Measurements from ENCODE around the gene COMMD4. TPM values are rescaled to one million over a fixed set of nuclear protein-coding genes. Genes with fewer than 3 reads are reported as not detected.
"Not testable (repeated sequence)": the region's sequence is repeated elsewhere in the genome, so short reads cannot be mapped to it uniquely, and the experiment has no call there.

COMMD4 gene
- total RNA-seq, 2 experiments from 2014 or later, result 92.7 to 97.4 TPM

DNA sequence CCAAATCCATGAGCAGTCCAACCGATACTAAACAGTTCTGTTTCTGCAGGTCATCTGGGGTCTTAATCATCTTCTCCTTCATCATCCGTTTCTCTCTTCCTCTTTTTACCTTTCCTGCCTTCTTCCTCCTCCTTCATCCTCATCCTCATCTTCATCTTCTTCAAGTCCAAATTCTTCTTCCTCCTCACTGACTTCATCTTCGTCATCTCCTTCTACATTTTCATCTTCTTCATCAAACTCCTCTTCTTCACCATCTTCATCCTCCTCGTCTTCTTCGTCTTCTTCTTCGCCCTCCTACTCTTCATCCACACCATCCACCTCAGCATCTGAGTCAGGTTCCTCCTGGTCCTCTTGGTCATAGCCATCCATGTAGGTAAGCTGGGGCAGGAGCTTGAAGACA is 14.2 kb upstream of the COMMD4 start:
- Mint-ChIP-seq H3K4me3 (no peak overlapping the region), H3K9me3 (no peaks in the 10 kb centered on the region), H3K27me3 (no peaks in the 10 kb centered on the region), H3K4me1 (no peaks in the 10 kb centered on the region), H3K27ac (no peak overlapping the region), H3K36me3 (no peaks in the 10 kb centered on the region)
- no peak for DNase-seq

DNA sequence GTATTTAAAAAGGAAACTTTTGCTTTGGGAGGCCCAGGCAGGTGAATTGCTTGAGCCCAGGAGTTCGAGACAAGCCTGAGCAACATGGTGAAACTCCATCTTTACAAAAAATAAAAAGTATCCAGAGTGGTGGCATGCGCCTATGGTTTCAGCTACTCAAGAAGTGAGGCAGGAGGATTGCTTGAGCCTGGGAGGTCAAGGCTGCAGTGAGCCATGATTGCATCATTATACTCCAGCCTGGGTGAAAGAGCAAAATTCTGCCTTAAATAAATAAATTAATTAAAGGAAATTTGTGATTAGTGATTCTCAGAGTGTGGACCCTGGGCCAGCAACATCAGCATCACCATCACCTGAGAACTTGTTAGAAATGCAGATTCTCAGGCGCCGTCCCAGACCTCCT is 9.9 kb upstream of the COMMD4 start:
- no peaks in the 10 kb centered on the region for H3K4me1 Mint-ChIP-seq
- no peak overlapping the region for H3K4me3 Mint-ChIP-seq
- H3K36me3 Mint-ChIP-seq, result no peaks in the 10 kb centered on the region
- no peaks in the 10 kb centered on the region for H3K9me3 Mint-ChIP-seq
- no peaks in the 10 kb centered on the region for H3K27me3 Mint-ChIP-seq
- H3K27ac Mint-ChIP-seq, result no peak overlapping the region
- DNase-seq, result no peak

DNA sequence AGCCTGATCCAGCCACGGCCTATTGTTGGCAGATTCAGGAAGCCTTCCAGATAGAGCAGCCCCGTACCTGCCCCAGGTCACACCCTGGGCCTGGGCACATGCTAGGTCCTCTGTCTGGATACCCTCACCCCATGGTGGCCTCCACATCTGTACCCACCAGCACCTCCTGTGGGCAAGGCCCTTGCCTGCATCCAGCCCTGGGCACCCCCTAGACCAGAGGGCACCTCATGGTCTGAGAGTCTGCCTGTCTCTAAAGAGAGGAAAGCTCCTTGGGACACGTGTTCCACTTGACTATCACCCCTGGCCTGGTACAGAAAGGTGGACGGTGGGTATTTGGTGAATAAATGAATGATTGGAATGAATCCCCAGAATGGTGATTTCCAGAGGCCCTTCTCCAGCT is 8.9 kb upstream of the COMMD4 start:
- Mint-ChIP-seq H3K9me3 (no peaks in the 10 kb centered on the region), H3K4me3 (no peak overlapping the region), H3K27ac (no peak overlapping the region), H3K36me3 (no peaks in the 10 kb centered on the region), H3K4me1 (no peaks in the 10 kb centered on the region), H3K27me3 (no peaks in the 10 kb centered on the region)
- DNase-seq, result no peak

DNA sequence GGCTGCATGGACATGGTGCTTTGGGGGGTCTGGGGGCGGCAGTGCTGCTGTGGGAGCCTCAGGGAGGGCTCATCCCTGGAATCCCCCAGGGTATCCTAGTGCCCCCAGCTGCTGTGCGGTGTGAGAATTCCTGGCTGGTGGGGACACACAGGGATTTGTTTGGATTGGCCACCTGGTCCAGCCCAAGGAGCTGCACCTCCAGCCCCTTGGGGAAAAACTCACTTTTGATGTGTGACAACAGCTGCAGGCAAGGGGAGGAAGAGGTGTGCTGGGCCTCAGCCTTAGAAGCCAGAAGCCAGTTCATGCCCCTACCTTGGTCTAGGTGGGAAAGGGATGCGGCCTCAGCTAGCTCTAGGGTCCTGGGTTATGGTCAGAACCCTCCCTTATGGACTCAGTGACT is 8.4 kb upstream of the COMMD4 start:
- Mint-ChIP-seq H3K4me3 (no peak overlapping the region), H3K36me3 (no peaks in the 10 kb centered on the region), H3K4me1 (no peaks in the 10 kb centered on the region), H3K27ac (no peak overlapping the region), H3K9me3 (no peaks in the 10 kb centered on the region), H3K27me3 (no peaks in the 10 kb centered on the region)
- DNase-seq, result no peak

DNA sequence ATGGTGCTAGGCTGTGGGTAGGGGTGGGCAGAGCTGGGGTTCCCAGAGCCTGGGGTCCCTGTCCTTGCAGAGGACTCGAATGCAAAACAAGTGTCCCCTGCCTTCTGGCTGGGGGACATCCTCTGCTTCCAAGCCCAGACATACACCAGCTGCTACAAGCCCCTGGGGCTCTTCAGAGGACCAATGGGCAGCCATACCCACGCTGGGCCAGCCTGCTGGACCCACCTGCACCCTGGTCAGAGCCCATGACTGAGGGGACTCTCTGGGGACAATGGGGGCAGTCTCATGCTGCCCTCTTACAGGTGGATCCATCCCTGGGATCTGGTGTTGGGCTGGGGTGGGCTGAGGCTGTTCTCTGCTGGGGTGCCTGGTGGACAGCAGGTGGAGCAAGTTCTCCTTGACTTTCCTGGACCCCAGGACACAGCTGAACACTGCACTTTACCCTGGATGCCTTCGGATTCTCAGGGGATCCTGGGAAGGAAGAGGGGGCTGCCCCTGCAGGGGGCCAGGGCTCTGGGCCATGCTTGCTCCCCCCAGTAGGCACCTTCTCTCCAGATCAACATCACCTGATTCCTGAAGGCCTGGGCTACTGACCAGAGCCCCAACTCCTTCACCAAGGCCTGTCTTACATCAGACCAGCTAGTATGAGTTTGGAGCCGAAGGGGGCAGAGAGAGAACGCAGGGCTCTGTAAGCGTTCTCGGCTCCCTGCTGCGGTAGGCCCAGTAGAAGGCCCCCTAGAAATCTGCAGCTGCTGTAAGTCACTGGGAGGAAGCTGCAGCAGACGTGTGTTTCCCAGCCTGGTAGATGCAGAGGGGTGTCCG is 7.2 kb upstream of the COMMD4 start:
- Mint-ChIP-seq H3K36me3 (no peaks in the 10 kb centered on the region), H3K4me3 (no peak overlapping the region), H3K27ac (no peak overlapping the region), H3K27me3 (no peaks in the 10 kb centered on the region), H3K9me3 (no peaks in the 10 kb centered on the region), H3K4me1 (no peaks in the 10 kb centered on the region)
- no peak for DNase-seq

DNA sequence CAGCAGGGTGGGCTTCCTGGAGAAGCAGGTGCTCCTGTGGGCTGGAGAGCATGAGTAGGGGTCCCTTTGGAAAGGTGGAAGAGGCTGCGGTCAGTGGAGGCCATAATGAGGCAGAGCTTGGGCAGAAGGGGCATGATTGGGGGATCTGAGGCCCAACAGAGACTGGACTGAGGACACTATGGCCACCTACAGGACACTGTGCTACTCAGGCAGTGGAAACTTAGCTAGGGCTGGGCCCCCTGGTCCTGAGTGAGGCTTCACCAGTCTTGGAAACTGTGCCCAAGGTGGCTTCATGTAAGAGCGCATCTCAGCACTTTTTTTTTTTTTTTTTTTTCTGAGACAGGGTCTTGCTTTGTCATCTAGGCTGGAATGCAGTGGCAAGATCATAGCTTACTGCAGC is 6.3 kb upstream of the COMMD4 start:
- Mint-ChIP-seq H3K9me3 (no peaks in the 10 kb centered on the region), H3K4me3 (no peak overlapping the region), H3K27ac (no peak overlapping the region), H3K36me3 (no peaks in the 10 kb centered on the region), H3K4me1 (no peaks in the 10 kb centered on the region), H3K27me3 (no peaks in the 10 kb centered on the region)
- no peak for DNase-seq

DNA sequence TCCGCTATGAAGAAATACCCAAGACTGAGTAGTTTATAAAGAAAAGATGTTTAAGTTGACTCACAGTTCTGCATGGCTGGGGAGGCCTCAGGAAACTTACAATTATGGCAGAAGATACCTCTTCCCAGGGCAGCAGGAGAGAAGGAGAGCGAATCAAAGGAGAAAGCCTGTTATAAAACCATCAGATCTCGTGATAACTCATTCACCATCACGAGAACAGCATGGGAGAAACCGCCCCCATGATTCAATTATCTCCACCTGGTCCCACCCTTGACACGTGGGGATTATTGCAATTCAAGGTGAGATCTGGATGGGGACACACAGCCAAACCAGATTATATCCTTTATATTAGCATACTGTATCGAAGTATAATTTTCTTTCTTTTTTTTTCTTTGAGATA is 3.8 kb upstream of the COMMD4 start:
- not testable (repeated sequence) for H3K4me3 Mint-ChIP-seq, H3K27me3 Mint-ChIP-seq, H3K27ac Mint-ChIP-seq, H3K36me3 Mint-ChIP-seq, DNase-seq, H3K9me3 Mint-ChIP-seq
- H3K4me1 Mint-ChIP-seq, result peaks cover 14% of the 10 kb centered on the region

DNA sequence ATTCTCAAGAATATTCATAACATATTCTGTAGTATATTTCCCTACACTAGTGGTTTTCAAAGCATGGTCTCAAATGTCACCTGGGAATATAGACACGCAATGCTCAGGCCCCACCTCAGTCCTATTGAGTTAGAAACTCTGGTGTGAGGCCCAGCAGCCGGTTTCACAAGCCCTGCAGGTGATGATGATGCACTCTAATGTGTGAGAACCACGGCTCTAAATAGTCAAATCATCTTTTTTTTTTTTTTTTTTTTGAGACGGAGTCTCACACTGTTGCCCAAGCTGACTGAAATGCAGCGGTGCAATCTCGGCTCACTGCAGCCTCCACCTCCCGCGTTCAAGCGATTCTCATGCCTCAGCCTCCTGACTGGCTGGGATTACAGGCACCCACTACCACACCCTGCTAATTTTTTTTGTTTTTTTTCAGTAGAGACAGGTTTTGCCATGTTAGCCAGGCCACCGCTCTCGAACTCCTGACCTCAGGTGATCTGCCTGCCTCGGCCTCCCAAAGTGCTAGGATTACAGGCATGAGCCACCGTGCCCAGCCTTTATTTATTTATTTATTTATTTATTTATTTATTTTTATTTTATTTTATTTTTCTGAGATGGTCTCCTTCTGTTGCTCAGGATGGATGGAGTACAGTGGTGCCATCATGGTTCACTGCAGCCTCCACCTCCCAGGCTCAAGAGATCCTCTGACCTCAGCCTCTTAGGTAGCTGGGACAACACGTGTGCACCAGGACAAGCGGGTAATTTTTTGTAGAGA is 2.0 kb upstream of the COMMD4 start:
- not testable (repeated sequence) for H3K27ac Mint-ChIP-seq, H3K27me3 Mint-ChIP-seq, H3K4me3 Mint-ChIP-seq, H3K9me3 Mint-ChIP-seq, H3K36me3 Mint-ChIP-seq, DNase-seq
- peaks cover 14% of the 10 kb centered on the region for H3K4me1 Mint-ChIP-seq

DNA sequence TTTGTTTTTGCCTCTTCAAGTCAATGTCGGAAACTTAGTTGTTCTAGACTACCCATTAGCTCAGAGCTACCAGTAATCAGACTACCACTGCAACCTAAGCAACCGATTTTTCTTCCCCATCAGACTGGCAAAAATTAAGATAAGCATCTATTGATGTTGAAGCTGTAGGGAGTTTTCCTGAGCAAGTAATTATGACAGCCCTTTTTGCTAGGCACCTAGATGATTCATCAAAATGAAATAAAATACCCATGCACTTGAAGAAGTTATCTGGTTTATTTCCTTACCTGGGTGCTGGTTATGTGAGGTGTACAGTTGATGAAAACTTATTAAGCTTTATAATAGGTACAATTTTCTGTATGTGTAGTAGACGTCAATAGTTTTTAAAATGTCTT is 554 bp upstream of the COMMD4 start:
- Mint-ChIP-seq H3K27me3 (no peaks in the 10 kb centered on the region), H3K9me3 (no peaks in the 10 kb centered on the region), H3K4me1 (peaks cover 14% of the 10 kb centered on the region), H3K4me3 (peak overlapping the region; percentile 95), H3K27ac (peak overlapping the region; percentile 90), H3K36me3 (peaks cover 7% of the 10 kb centered on the region)
- DNase-seq, result no peak

DNA sequence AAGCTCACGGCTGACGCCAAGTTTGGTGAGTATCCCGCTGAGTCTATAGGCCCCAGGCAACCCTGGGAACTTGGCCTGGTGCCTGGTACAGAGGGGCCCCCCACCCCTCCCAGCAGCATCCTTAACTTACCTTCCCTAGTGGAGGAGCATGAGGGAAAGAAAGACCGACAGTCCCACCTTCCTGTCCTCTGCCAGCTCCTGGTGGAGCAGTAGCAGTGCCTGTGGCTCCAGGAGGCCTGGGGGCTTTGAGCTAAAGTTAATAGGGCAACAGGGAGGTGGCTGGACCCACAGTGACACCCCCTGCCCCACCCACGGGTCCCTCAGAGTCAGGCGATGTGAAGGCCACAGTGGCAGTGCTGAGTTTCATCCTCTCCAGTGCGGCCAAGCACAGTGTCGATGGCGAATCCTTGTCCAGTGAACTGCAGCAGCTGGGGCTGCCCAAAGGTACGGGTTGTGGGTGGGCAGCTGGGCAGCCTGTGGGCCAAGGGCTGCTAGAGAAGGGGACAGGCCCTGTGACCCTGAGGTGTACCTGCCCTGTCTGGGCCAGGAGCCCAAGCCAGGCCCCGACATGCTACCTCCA is 2.9 kb downstream of the COMMD4 start:
- no peak overlapping the region for H3K27ac Mint-ChIP-seq
- H3K4me1 Mint-ChIP-seq, result peaks cover 14% of the 10 kb centered on the region
- H3K9me3 Mint-ChIP-seq, result no peaks in the 10 kb centered on the region
- DNase-seq, result no peak
- no peak overlapping the region for H3K4me3 Mint-ChIP-seq
- H3K36me3 Mint-ChIP-seq, result peaks cover 7% of the 10 kb centered on the region
- no peaks in the 10 kb centered on the region for H3K27me3 Mint-ChIP-seq

DNA sequence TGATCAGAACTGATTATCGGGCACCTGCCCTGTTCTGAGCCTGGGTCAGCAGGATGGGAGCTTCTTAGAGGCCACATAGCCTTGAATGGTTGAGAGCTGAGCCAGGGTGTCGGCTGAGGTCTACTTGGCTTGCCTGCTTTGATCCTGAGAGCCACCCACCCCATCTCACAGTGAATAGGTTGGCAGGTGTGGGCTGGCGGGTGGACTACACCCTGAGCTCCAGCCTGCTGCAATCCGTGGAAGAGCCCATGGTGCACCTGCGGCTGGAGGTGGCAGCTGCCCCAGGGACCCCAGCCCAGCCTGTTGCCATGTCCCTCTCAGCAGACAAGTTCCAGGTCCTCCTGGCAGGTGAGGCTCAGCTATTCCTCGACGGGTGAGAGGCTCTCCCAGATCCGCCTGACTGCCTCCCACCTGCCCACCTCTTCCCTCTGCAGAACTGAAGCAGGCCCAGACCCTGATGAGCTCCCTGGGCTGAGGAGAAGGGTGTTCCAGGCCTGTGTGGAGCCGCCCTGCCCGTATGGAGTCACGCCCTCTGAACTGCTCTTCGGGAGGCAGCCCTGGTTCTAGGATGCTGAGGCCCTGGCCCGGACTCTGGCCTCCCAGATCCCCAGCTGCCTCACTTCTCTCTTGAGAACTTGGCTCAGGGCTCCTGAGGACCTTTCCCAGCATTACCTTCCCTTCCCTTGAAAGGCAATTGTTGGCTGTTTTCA is 3.8 kb downstream of the COMMD4 start:
- Mint-ChIP-seq H3K4me3 (no peak overlapping the region), H3K27ac (no peak overlapping the region)

DNA sequence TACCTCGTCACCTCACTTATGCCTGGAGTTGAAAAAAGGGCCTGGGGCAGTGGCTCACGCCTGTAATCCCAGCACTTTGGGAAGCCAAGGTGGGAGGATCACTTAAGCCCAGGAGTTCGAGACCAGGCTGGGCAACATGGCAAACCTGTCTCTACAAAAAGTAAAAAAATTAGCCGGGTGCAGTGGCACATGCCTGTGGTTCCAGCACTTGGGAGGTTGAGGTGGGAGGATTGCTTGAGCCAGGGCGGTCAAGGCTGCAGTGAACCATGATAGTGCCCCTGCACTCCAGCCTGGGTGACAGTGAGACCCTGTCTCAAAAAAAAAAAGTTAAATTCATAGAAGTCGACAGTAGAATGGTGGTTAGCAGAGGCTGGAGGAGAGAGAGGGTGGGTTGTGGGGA is 6.4 kb downstream of the COMMD4 start:
- peaks cover 4% of the 10 kb centered on the region for H3K27me3 Mint-ChIP-seq
- no peak for DNase-seq
- no peaks in the 10 kb centered on the region for H3K9me3 Mint-ChIP-seq
- H3K4me3 Mint-ChIP-seq, result no peak overlapping the region
- no peak overlapping the region for H3K27ac Mint-ChIP-seq
- H3K4me1 Mint-ChIP-seq, result peaks cover 6% of the 10 kb centered on the region
- peaks cover 4% of the 10 kb centered on the region for H3K36me3 Mint-ChIP-seq

More for the DNA sequence above, 3.8 kb downstream of the COMMD4 start:
- Mint-ChIP-seq H3K4me1 (peaks cover 14% of the 10 kb centered on the region), H3K36me3 (peaks cover 7% of the 10 kb centered on the region), H3K27me3 (no peaks in the 10 kb centered on the region), H3K9me3 (no peaks in the 10 kb centered on the region)
- no peak for DNase-seq

DNA sequence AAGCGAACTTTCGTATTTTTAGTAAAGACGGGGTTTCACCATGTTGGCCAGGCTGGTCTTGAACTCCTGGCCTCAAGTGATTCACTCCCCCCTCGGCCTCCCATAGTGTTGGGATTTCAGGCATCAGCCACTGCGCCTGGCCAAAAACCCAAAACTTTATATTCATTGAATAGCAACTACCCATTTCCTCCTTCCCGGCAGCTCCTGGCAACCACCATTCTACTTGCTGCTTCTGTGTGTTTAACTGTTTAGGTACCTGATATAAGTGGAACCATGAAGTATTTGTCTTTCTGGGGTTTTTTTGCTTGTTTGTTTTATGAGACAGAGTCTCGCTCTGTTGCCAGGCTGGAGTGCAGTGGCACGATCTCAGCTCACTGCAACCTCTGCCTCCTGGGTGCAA is 8.1 kb downstream of the COMMD4 start:
- not testable (repeated sequence) for DNase-seq, H3K9me3 Mint-ChIP-seq, H3K27ac Mint-ChIP-seq, H3K27me3 Mint-ChIP-seq, H3K4me1 Mint-ChIP-seq, H3K4me3 Mint-ChIP-seq
- peaks cover 10% of the 10 kb centered on the region for H3K36me3 Mint-ChIP-seq

DNA sequence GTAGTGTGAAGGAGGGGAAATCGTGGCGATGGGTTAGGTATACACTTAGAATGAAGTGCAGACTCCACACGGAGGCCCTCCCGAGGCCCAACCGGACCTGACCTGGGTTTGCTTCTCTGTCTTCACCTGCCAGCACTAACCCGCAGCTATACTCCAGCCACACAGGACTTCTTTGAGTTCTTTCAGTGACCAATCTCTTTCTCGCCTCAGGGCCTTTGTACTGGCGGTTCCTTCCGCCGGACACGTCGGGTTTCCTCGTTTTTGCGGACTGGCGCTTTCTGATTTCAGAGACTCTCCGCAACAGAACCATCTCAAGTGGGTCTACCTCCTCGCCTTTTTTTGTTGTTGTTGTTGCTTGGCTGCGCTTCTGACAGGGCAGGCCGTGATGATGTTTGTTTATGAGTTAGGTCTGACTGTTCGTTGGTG is 10.9 kb downstream of the COMMD4 start, which contains the start of gene NEIL1:
Gene NEIL1, plus strand, starts transcription at position 244 of the 426 bp plus-strand sequence. CDS start 1,867 bp downstream, outside the sequence.
- no peak for DNase-seq
- Mint-ChIP-seq H3K27ac (peak within 1 kb of the TSS; percentile 46), H3K9me3 (peaks cover 11% of the 10 kb centered on the region), H3K27me3 (peaks cover 4% of the 10 kb centered on the region), H3K4me3 (peak within 1 kb of the TSS; percentile 81), H3K4me1 (peaks cover 30% of the 10 kb centered on the region), H3K36me3 (peaks cover 28% of the 10 kb centered on the region)

Data from activated naive CD8-positive, alpha-beta T cell treated with anti-CD3 and anti-CD28 coated beads for 36 hours (primary cell).